Measurements from ENCODE around the gene PVALB.

DNA sequence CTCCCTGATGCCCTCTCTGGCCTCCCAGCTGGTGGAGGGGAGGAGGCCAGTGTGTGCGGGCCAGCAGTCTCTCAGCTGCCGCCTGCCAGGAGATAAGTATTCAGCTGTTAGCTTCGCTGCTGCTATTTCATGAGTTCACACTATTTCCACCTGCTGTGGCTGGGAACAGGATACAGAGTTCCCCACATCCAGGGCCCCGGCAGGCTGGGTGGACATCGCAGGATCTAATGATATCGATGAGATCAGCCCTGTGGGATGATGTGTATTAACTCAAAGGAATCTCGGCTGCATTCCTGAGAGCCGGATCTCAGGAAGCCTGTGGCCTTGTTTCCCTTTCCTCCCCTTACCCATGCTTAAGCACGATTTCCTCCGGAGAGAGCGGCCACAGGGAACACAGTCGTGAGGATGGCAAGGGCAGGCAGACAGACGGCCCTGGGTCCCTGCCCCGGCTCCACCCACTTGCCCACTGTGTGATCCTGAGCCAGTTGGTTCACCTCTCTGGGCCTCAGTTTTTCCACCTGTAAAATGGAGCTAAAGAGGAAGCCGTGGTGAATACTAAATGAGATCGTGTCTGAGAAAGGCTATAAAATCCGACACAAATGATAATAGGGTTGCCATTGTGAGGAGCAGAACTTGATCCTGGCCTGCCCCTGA lies 6.5 kb upstream of the PVALB start:
- TF ChIP-seq POLR2A (IDR thresholded peaks at IDR 0.05; ENCODE audit: low read depth, low read length), result no peak
- no peak for TF ChIP-seq SMC3 (IDR thresholded peaks at IDR 0.05; ENCODE audit: low read depth, low read length)
- TF ChIP-seq, protein P1, sequence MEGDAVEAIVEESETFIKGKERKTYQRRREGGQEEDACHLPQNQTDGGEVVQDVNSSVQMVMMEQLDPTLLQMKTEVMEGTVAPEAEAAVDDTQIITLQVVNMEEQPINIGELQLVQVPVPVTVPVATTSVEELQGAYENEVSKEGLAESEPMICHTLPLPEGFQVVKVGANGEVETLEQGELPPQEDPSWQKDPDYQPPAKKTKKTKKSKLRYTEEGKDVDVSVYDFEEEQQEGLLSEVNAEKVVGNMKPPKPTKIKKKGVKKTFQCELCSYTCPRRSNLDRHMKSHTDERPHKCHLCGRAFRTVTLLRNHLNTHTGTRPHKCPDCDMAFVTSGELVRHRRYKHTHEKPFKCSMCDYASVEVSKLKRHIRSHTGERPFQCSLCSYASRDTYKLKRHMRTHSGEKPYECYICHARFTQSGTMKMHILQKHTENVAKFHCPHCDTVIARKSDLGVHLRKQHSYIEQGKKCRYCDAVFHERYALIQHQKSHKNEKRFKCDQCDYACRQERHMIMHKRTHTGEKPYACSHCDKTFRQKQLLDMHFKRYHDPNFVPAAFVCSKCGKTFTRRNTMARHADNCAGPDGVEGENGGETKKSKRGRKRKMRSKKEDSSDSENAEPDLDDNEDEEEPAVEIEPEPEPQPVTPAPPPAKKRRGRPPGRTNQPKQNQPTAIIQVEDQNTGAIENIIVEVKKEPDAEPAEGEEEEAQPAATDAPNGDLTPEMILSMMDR (conservative IDR thresholded peaks at IDR 0.05; ENCODE audit: low read depth, low read length), result no peak
- no peak for TF ChIP-seq MXI1 (IDR thresholded peaks at IDR 0.05; ENCODE audit: borderline replicate concordance, low read depth, low read length)
- no peak for TF ChIP-seq BHLHE40 (IDR thresholded peaks at IDR 0.05; ENCODE audit: low read depth, low read length)
- TF ChIP-seq RCOR1 (IDR thresholded peaks at IDR 0.05; ENCODE audit: insufficient replicate concordance, low read length), result no peak
- TF ChIP-seq NFE2L2 (IDR thresholded peaks at IDR 0.05; ENCODE audit: low read depth, low read length), result no peak
- no peak for TF ChIP-seq CEBPB (IDR thresholded peaks at IDR 0.05; ENCODE audit: low read depth, low read length)
- no peak for TF ChIP-seq CHD1 (IDR thresholded peaks at IDR 0.05; ENCODE audit: low read depth, low read length)
- no peak for TF ChIP-seq RAD21 (IDR thresholded peaks at IDR 0.05; ENCODE audit: low read length)
- TF ChIP-seq, protein P2, sequence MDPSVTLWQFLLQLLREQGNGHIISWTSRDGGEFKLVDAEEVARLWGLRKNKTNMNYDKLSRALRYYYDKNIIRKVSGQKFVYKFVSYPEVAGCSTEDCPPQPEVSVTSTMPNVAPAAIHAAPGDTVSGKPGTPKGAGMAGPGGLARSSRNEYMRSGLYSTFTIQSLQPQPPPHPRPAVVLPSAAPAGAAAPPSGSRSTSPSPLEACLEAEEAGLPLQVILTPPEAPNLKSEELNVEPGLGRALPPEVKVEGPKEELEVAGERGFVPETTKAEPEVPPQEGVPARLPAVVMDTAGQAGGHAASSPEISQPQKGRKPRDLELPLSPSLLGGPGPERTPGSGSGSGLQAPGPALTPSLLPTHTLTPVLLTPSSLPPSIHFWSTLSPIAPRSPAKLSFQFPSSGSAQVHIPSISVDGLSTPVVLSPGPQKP (IDR thresholded peaks at IDR 0.05; ENCODE audit: borderline replicate concordance, low read depth, low read length), result no peak
- TF ChIP-seq FOS (IDR thresholded peaks at IDR 0.05; ENCODE audit: low read depth, low read length), result no peak
- no peak for TF ChIP-seq RFX5 (IDR thresholded peaks at IDR 0.05; ENCODE audit: low read depth, low read length)
